ENCODE data around the gene DACH1.

Gene DACH1

DNA sequence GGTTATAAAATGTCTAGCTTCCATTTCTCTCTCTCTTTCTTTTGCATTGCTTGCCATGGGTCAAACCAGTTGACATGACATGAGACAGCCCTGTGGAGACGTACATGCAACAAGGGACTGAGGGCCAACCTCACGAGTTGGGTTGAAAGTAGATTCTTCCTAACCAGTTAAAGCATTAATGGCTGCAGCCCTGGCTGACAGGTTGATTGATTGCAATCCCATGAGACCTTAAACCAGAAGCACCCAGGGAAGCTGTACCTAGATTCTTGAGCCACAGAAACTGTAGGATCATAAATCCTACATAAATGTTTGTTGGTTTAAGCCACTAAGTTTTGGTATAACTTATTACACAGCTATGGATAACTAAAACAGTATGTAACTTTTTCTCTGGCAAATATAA lies 373.8 kb downstream of the DACH1 start:
- no peak overlapping the region for H3K9ac ChIP-seq (ENCODE audit: low read length)
- H3K4ac ChIP-seq (ENCODE audit: low read depth in 1 of 2, low read length in 2 of 2) = no peak overlapping the region
- H2BK15ac ChIP-seq (ENCODE audit: low read depth, poor library complexity, severe bottlenecking) = no peak overlapping the region
- no peak overlapping the region for H2BK12ac ChIP-seq (ENCODE audit: low read length in 2 of 2)
- no peak overlapping the region for H3K18ac ChIP-seq (ENCODE audit: low read depth in 1 of 2, low read length in 2 of 2)
- H3K36me3 ChIP-seq (ENCODE audit: control insufficient read depth in 1 of 2, insufficient read depth in 2 of 2, low read depth in 1 of 2, low read length in 2 of 2) = no peaks in the 10 kb centered on the region
- H3K9me3 ChIP-seq (ENCODE audit: control insufficient read depth, low read length) = no peaks in the 10 kb centered on the region
- no peak overlapping the region for H4K91ac ChIP-seq (ENCODE audit: low read length)
- no peaks in the 10 kb centered on the region for H3K27me3 ChIP-seq (ENCODE audit: control insufficient read depth in 1 of 2, insufficient read depth in 1 of 2, low read length in 2 of 2)
- no peak overlapping the region for H3K4me3 ChIP-seq (ENCODE audit: insufficient read depth in 1 of 2, low read depth in 1 of 2, low read length in 2 of 2)
- no peak for DNase-seq
- H2BK5ac ChIP-seq (ENCODE audit: low read depth, low read length, poor library complexity, severe bottlenecking) = no peak overlapping the region
- no peak overlapping the region for H2BK120ac ChIP-seq (ENCODE audit: low read depth, low read length)
- H3K23ac ChIP-seq (ENCODE audit: low read length in 2 of 2) = no peak overlapping the region
- 45% methylated on average over 2 of the region's 2 CpGs for WGBS
- H4K8ac ChIP-seq (ENCODE audit: low read length) = no peak overlapping the region
- no peaks in the 10 kb centered on the region for H3K4me1 ChIP-seq (ENCODE audit: control insufficient read depth, insufficient read depth, low read depth, low read length)
- H3K79me1 ChIP-seq (replicated peaks; ENCODE audit: low read length, poor library complexity, severe bottlenecking) = no peaks in the 10 kb centered on the region
- no peak overlapping the region for H3K14ac ChIP-seq (ENCODE audit: low read length in 2 of 2)
- no peak overlapping the region for H3K4me2 ChIP-seq (ENCODE audit: low read length, poor library complexity, severe bottlenecking)
- no peak overlapping the region for H2AFZ ChIP-seq (ENCODE audit: low read depth, low read length)
- H3K27ac ChIP-seq (ENCODE audit: low read length, poor library complexity, severe bottlenecking) = no peak overlapping the region
- no peak overlapping the region for H2AK5ac ChIP-seq (ENCODE audit: low read length, severe bottlenecking)

DNA sequence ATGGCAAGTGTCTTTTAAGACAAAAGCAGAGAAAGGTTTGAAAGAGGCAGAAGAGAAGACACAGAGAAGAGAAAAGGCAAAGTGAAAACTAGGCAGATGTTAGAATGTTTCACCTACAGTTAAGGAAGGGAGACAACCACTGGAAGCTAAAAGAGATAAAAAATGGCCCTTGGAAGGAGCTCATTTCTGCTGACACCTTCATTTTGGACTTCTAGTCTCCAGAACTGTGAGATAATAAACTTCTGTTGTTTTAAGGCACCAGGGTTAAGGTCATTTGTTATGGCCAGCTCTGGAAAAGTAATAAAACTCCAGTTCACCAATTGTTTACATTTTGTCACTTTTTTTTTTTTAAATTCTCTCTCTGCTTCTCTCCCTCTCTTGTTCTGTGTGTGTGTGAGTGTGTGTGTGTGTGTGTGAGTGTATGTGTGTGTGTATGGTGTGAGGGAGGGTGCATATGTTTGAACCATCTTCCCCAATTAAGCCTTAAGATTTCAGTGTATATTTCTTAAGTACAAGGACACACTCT lies 374.6 kb downstream of the DACH1 start:
- Histone ChIP-seq H2AK5ac (ENCODE audit: low read length, severe bottlenecking) (no peak overlapping the region), H3K27ac (ENCODE audit: low read length, poor library complexity, severe bottlenecking) (no peak overlapping the region), H3K27me3 (ENCODE audit: control insufficient read depth in 1 of 2, insufficient read depth in 1 of 2, low read length in 2 of 2) (no peaks in the 10 kb centered on the region), H3K9me3 (ENCODE audit: control insufficient read depth, low read length) (no peaks in the 10 kb centered on the region), H3K4me3 (ENCODE audit: insufficient read depth in 1 of 2, low read depth in 1 of 2, low read length in 2 of 2) (no peak overlapping the region), H2BK12ac (ENCODE audit: low read length in 2 of 2) (no peak overlapping the region), H3K9ac (ENCODE audit: low read length) (no peak overlapping the region), H3K4ac (ENCODE audit: low read depth in 1 of 2, low read length in 2 of 2) (no peak overlapping the region), H3K36me3 (ENCODE audit: control insufficient read depth in 1 of 2, insufficient read depth in 2 of 2, low read depth in 1 of 2, low read length in 2 of 2) (no peaks in the 10 kb centered on the region), H3K23ac (ENCODE audit: low read length in 2 of 2) (no peak overlapping the region), H2BK15ac (ENCODE audit: low read depth, poor library complexity, severe bottlenecking) (no peak overlapping the region), H3K14ac (ENCODE audit: low read length in 2 of 2) (no peak overlapping the region), H4K91ac (ENCODE audit: low read length) (no peak overlapping the region), H3K4me2 (ENCODE audit: low read length, poor library complexity, severe bottlenecking) (no peak overlapping the region), H3K79me1 (replicated peaks; ENCODE audit: low read length, poor library complexity, severe bottlenecking) (no peaks in the 10 kb centered on the region), H3K4me1 (ENCODE audit: control insufficient read depth, insufficient read depth, low read depth, low read length) (no peaks in the 10 kb centered on the region), H4K8ac (ENCODE audit: low read length) (no peak overlapping the region), H2AFZ (ENCODE audit: low read depth, low read length) (no peak overlapping the region), H2BK5ac (ENCODE audit: low read depth, low read length, poor library complexity, severe bottlenecking) (no peak overlapping the region), H2BK120ac (ENCODE audit: low read depth, low read length) (no peak overlapping the region), H3K18ac (ENCODE audit: low read depth in 1 of 2, low read length in 2 of 2) (no peak overlapping the region)
- DNase-seq = peak; percentile 12

DNA sequence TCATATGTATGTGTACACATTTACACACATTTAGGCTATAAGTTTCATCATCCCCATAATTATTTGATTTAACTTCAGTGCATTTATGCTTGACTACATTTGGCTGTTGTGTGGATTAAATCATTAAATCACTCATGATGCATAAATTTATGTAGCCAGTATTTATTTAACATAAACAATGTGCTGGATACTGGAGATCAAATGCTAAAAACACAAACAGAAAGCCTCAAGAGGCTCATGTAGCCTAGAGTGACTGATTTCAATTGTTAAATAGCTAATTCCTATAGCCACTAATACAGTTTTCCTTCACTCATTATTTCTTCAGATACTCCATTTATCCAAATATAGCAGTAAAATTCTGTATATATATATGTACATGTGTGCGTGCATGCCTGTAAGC lies 376.0 kb downstream of the DACH1 start:
- Histone ChIP-seq H3K23ac (ENCODE audit: low read length in 2 of 2) (no peak overlapping the region), H3K27ac (ENCODE audit: low read length, poor library complexity, severe bottlenecking) (no peak overlapping the region), H2AFZ (ENCODE audit: low read depth, low read length) (no peak overlapping the region), H3K18ac (ENCODE audit: low read depth in 1 of 2, low read length in 2 of 2) (no peak overlapping the region), H3K4me3 (ENCODE audit: insufficient read depth in 1 of 2, low read depth in 1 of 2, low read length in 2 of 2) (no peak overlapping the region), H3K14ac (ENCODE audit: low read length in 2 of 2) (no peak overlapping the region), H3K36me3 (ENCODE audit: control insufficient read depth in 1 of 2, insufficient read depth in 2 of 2, low read depth in 1 of 2, low read length in 2 of 2) (no peaks in the 10 kb centered on the region), H4K8ac (ENCODE audit: low read length) (no peak overlapping the region), H3K27me3 (ENCODE audit: control insufficient read depth in 1 of 2, insufficient read depth in 1 of 2, low read length in 2 of 2) (no peaks in the 10 kb centered on the region), H3K4ac (ENCODE audit: low read depth in 1 of 2, low read length in 2 of 2) (no peak overlapping the region), H2BK12ac (ENCODE audit: low read length in 2 of 2) (no peak overlapping the region), H2BK5ac (ENCODE audit: low read depth, low read length, poor library complexity, severe bottlenecking) (no peak overlapping the region), H3K79me1 (replicated peaks; ENCODE audit: low read length, poor library complexity, severe bottlenecking) (no peaks in the 10 kb centered on the region), H2AK5ac (ENCODE audit: low read length, severe bottlenecking) (no peak overlapping the region), H2BK15ac (ENCODE audit: low read depth, poor library complexity, severe bottlenecking) (no peak overlapping the region), H3K4me1 (ENCODE audit: control insufficient read depth, insufficient read depth, low read depth, low read length) (no peaks in the 10 kb centered on the region), H3K9me3 (ENCODE audit: control insufficient read depth, low read length) (no peaks in the 10 kb centered on the region), H4K91ac (ENCODE audit: low read length) (no peak overlapping the region), H2BK120ac (ENCODE audit: low read depth, low read length) (no peak overlapping the region), H3K9ac (ENCODE audit: low read length) (no peak overlapping the region), H3K4me2 (ENCODE audit: low read length, poor library complexity, severe bottlenecking) (no peak overlapping the region)
- no peak for DNase-seq
- WGBS = no CpG with 5 or more reads among the region's 1 CpG

DNA sequence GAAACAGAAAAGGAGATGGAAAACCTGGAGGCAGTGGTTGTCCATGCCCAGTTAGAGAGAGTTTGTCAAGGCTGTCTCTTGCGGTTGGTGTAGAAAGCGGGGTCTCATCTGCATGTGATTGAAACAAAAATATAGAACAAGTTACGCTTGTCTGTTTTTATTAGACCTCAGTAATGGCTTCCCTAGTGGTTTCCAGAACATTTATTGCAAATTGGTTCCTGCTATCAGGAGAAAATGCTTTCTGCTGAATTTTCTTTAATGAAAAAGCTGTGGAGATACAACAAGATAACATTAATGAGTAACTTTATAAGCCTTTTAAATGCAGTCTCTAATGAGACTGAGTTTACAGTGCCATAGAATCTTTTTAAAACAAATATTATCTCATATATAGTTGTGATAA lies 378.0 kb downstream of the DACH1 start:
- H4K8ac ChIP-seq (ENCODE audit: low read length) = no peak overlapping the region
- H3K23ac ChIP-seq (ENCODE audit: low read length in 2 of 2) = no peak overlapping the region
- H2BK120ac ChIP-seq (ENCODE audit: low read depth, low read length) = no peak overlapping the region
- no peaks in the 10 kb centered on the region for H3K4me1 ChIP-seq (ENCODE audit: control insufficient read depth, insufficient read depth, low read depth, low read length)
- H2BK15ac ChIP-seq (ENCODE audit: low read depth, poor library complexity, severe bottlenecking) = no peak overlapping the region
- no peak overlapping the region for H3K18ac ChIP-seq (ENCODE audit: low read depth in 1 of 2, low read length in 2 of 2)
- H3K4me3 ChIP-seq (ENCODE audit: insufficient read depth in 1 of 2, low read depth in 1 of 2, low read length in 2 of 2) = no peak overlapping the region
- WGBS = 97% methylated on average over 3 of the region's 3 CpGs
- H2BK12ac ChIP-seq (ENCODE audit: low read length in 2 of 2) = no peak overlapping the region
- no peak overlapping the region for H3K4me2 ChIP-seq (ENCODE audit: low read length, poor library complexity, severe bottlenecking)
- no peak for DNase-seq
- no peaks in the 10 kb centered on the region for H3K79me1 ChIP-seq (replicated peaks; ENCODE audit: low read length, poor library complexity, severe bottlenecking)
- H3K4ac ChIP-seq (ENCODE audit: low read depth in 1 of 2, low read length in 2 of 2) = no peak overlapping the region
- H2BK5ac ChIP-seq (ENCODE audit: low read depth, low read length, poor library complexity, severe bottlenecking) = no peak overlapping the region
- H3K27me3 ChIP-seq (ENCODE audit: control insufficient read depth in 1 of 2, insufficient read depth in 1 of 2, low read length in 2 of 2) = no peaks in the 10 kb centered on the region
- no peak overlapping the region for H4K91ac ChIP-seq (ENCODE audit: low read length)
- H2AK5ac ChIP-seq (ENCODE audit: low read length, severe bottlenecking) = no peak overlapping the region
- H3K9ac ChIP-seq (ENCODE audit: low read length) = no peak overlapping the region
- H3K9me3 ChIP-seq (ENCODE audit: control insufficient read depth, low read length) = no peaks in the 10 kb centered on the region
- no peak overlapping the region for H3K14ac ChIP-seq (ENCODE audit: low read length in 2 of 2)
- H3K36me3 ChIP-seq (ENCODE audit: control insufficient read depth in 1 of 2, insufficient read depth in 2 of 2, low read depth in 1 of 2, low read length in 2 of 2) = no peaks in the 10 kb centered on the region
- no peak overlapping the region for H2AFZ ChIP-seq (ENCODE audit: low read depth, low read length)
- no peak overlapping the region for H3K27ac ChIP-seq (ENCODE audit: low read length, poor library complexity, severe bottlenecking)

Data from mesenchymal stem cell (in vitro differentiated cells and primary cell).